Ishikawa (cell line): Measurements from ENCODE around the gene TMEM129.

Experiments used
- CEBPB ChIP-seq: IDR thresholded peaks from 2 replicates; pipeline ENCODE4 v1.6.1; 2012
- CREB1 ChIP-seq: IDR thresholded peaks from 2 replicates; pipeline ENCODE4 v1.6.1; 2012; ENCODE audit warnings: low read depth
- EGR1 ChIP-seq: IDR thresholded peaks from 2 replicates; pipeline ENCODE4 v1.6.1; 2012
- EP300 ChIP-seq: IDR thresholded peaks from 2 replicates; pipeline ENCODE4 v1.6.1; 2012; ENCODE audit warnings: borderline replicate concordance
- FOXM1 ChIP-seq: IDR thresholded peaks from 2 replicates; pipeline ENCODE4 v1.6.1; 2012; ENCODE audit warnings: low read depth, borderline replicate concordance
- MAX ChIP-seq: IDR thresholded peaks from 2 replicates; pipeline ENCODE4 v1.6.1; 2012
- NFIC ChIP-seq: IDR thresholded peaks from 2 replicates; pipeline ENCODE4 v1.6.1; 2012
- RAD21 ChIP-seq: IDR thresholded peaks from 2 replicates; pipeline ENCODE4 v1.6.1; 2012; ENCODE audit warnings: low read depth
- REST ChIP-seq: IDR thresholded peaks from 2 replicates; pipeline ENCODE4 v1.6.1; 2012; ENCODE audit warnings: low read depth, mild to moderate bottlenecking
- TAF1 ChIP-seq: IDR thresholded peaks from 2 replicates; pipeline ENCODE4 v1.6.1; 2012; ENCODE audit warnings: low read depth, mild to moderate bottlenecking
- TCF12 ChIP-seq: IDR thresholded peaks from 2 replicates; pipeline ENCODE4 v1.6.1; 2012; ENCODE audit warnings: low read depth
- TEAD4 ChIP-seq: IDR thresholded peaks from 2 replicates; pipeline ENCODE4 v1.6.1; 2012
- USF1 ChIP-seq: IDR thresholded peaks from 2 replicates; pipeline ENCODE4 v1.6.1; 2012
- YY1 ChIP-seq: IDR thresholded peaks from 2 replicates; pipeline ENCODE4 v1.6.1; 2012; ENCODE audit warnings: low read depth
- ZBTB7A ChIP-seq: IDR thresholded peaks from 2 replicates; pipeline ENCODE4 v1.6.1; 2012; ENCODE audit warnings: low read depth

TMEM129 gene

GRCh38 chr4:1731180-1731579 lies 10.1 kb upstream of the TMEM129 start:
- TF ChIP-seq TCF12 (no peak), CREB1 (no peak), EP300 (no peak), REST (no peak), YY1 (no peak)

- no peak for TF ChIP-seq EP300
- TF ChIP-seq NFIC, result no peak
- no peak for TF ChIP-seq REST
- no peak for TF ChIP-seq USF1
- TF ChIP-seq ZBTB7A, result no peak
- no peak for TF ChIP-seq FOXM1
- no peak for TF ChIP-seq YY1
- TF ChIP-seq MAX, result no peak
- no peak for TF ChIP-seq RAD21
- no peak for TF ChIP-seq TEAD4
- no peak for TF ChIP-seq CREB1
- TF ChIP-seq EGR1, result no peak
- TF ChIP-seq TAF1, result no peak
- no peak for TF ChIP-seq CEBPB
- TF ChIP-seq TCF12, result no peak
These were observed 9.5 kb upstream of the TMEM129 start for GRCh38 chr4:1730532-1731135.

- TF ChIP-seq FOXM1 (no peak), NFIC (no peak), EP300 (no peak), YY1 (no peak), CREB1 (no peak), EGR1 (no peak), RAD21 (no peak), ZBTB7A (no peak), TAF1 (no peak), TEAD4 (no peak), USF1 (no peak), CEBPB (no peak), TCF12 (no peak), REST (no peak)
These were observed 7.2 kb upstream of the TMEM129 start for GRCh38 chr4:1728061-1728980.

GRCh38 chr4:1727117-1728031 lies 6.3 kb upstream of the TMEM129 start:
- TF ChIP-seq FOXM1 (no peak), TCF12 (peak; percentile 19; the same call in 1 of the 2 replicates), ZBTB7A (no peak), EGR1 (no peak), EP300 (peak; percentile 35; the same call in 1 of the 2 replicates), TEAD4 (no peak; the same call in 1 of the 2 replicates), MAX (peak; percentile 44; the same call in 1 of the 2 replicates), CEBPB (no peak), USF1 (peak; percentile 89), YY1 (no peak), CREB1 (no peak), REST (no peak), RAD21 (no peak), TAF1 (no peak), NFIC (peak; percentile 85)
